GM12873 (cell line): Measurements from ENCODE around the gene CNPY3.
A peak's percentile ranks its signal among the peaks of the same experiment; 100 is the strongest.

Source experiments
- TF ChIP-seq, protein P1 (sequence below): IDR thresholded peaks from 2 replicates; pipeline ENCODE4 v1.5.1; 2012; ENCODE audit warnings: low read depth, mild to moderate bottlenecking, moderate library complexity, low read length, control low read depth; ENCODE audit not compliant: insufficient read depth; ENCODE audit errors: missing control alignments

Gene CNPY3

DNA sequence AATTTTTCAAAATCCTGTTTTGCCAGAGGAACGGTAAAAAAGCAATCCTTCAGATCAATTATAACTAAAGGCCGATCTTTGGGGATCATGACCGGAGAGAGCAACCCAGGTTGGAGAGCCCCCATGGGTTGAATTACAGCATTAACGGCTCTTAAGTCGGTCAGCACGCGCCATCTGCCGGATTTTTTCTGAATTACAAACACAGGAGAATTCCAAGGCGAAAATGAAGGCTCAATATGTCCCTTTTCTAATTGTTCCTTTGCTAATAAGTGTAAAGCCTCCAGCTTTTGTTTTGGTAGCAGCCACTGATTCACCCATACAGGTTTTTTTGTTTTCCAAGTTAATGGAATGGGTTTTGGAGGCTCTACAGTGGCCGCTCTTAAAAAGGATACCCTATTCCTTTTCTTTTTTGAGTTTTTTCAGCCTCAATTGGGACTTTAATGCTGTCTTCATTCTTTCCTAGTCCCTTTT is 30.4 kb upstream of the CNPY3 start:
- TF ChIP-seq, protein P1, sequence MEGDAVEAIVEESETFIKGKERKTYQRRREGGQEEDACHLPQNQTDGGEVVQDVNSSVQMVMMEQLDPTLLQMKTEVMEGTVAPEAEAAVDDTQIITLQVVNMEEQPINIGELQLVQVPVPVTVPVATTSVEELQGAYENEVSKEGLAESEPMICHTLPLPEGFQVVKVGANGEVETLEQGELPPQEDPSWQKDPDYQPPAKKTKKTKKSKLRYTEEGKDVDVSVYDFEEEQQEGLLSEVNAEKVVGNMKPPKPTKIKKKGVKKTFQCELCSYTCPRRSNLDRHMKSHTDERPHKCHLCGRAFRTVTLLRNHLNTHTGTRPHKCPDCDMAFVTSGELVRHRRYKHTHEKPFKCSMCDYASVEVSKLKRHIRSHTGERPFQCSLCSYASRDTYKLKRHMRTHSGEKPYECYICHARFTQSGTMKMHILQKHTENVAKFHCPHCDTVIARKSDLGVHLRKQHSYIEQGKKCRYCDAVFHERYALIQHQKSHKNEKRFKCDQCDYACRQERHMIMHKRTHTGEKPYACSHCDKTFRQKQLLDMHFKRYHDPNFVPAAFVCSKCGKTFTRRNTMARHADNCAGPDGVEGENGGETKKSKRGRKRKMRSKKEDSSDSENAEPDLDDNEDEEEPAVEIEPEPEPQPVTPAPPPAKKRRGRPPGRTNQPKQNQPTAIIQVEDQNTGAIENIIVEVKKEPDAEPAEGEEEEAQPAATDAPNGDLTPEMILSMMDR = peak; percentile 63

DNA sequence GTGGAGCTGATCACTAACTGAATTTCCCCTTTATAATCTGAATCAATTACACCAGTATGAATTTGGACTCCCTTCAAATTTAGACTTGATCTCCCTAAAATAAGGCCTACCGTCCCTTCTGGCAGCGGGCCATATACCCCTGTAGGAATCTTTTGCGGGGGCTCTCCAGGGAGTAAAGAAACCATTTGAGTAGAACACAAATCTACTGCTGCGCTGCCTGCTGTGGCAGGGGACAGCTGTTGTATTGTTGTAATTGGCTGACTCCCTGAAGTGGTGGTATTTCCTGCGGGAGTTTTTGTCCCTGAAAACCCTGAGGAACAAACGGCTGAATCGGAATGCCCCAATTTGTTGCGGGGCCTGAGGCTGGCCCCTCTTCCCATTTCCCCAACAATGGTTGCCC is 29.4 kb upstream of the CNPY3 start:
- TF ChIP-seq, protein P1 = no peak

DNA sequence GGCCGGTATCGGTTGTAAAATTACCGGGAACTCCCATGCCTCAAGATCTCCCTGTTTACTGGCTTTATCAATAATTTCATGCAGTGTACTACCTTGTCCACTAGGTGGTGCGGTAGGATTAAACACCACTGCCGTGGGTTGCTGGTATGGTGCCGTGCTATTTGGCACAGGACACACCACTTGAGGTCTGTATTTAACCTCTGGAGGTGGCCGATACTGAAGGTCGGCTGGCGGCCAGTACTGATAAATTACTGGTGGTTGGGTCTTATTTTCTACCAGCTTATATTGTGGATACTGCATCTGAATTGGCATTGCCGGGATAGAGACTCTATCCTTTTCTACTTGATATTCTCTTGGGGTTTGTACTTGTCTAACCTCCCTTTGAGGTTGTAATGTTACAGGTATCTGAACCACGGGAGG is 27.7 kb upstream of the CNPY3 start:
- TF ChIP-seq, protein P1 = peak; percentile 79

DNA sequence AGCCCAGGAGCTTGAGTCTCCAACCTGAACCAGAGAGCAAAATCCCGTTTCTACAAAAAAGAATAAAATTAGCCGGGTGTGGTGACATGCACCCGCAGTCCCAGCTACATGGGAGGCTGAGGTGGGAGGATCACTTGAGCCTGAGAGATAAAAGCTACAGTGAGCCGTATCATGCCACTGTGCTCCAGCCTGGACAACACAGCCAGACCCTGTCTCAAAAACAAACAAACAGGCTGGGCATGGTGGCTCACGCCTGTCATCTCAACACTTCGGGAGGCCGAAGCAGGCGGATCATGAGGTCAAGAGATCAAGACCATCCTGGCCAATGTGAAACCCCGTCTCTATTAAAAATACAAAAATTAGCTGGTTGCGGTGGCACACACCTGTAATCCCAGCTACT is 24.8 kb upstream of the CNPY3 start:
- TF ChIP-seq, protein P1 = no peak

DNA sequence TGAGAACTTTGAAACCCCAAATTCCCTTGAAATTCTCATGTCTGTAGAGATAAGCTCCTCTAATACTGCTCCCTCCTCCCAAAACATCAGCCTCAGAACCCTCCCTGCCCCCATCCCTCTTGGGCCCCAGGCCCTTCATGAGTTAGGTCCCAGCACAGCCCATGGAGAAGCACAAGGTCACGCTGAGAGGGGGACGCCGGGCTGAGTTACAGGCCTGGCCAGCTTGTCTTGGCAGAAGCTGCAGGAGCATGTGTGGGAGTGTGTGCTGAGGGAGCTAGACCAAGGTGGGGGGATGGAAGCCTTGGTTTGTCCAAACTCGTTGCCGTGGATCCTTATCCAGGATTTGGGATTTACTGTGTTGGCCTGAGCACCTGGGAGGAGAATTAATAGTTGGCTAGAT is 21.9 kb upstream of the CNPY3 start:
- TF ChIP-seq, protein P1 = no peak

DNA sequence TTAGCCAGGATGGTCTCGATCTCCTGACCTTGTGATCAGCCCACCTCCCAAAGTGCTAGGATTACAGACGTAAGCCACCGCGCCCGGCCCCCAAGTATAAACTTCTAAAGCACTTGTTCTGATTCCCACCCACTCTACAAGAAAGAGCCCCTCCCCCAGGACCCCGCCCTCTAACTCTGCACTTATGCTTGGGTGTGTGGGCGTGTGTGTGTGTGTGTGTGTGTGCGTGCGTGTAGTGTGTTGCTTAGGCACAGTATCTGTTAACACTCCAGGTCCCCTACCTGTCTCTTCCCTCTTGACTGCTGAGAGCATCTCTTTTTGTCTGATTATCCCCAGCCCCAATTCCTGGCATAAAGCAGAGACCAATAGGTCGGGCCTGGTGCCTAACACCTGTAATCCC is 19.4 kb upstream of the CNPY3 start:
- TF ChIP-seq, protein P1 = no peak

DNA sequence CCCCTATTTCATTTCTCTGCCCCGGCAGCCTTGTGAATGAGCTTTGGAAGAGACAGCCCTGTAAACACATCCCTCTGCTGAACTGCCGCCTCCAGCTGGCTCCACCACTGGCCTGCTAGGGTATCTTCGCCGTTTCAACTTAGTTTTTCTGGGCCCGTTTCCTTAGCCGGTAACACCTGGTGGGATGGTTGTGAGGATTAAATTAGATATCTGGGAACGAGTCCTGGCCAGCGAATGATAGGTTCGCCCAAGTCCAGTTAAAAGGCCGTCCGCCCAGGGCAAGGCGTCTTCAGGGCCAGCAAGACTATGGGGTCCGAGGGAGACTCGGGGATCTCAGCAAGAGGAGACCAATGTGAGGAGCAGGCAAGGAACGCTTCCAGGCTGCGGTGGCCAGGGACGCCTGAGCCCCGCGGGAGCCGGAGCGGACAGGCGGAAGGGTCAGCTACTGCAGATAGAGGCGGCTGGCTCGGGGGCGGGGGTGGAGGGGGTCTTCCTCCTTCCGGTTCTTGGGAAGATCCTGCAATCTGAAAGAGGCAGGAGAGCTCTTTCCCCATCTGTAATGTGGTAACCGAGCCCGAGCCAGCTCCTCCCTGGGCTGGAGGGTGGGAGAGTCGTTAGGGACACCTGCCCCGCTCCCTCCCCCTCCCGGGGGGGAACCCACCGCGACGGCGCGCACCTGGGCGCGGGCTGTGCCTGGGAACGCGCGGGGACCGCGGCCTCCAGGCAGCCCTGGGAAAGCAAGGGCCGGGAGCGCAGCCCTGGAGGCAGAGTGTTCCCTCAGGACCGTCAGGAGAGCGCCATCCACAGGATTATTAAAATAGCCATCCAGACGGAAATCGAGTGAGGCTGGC is 17.9 kb upstream of the CNPY3 start:
- TF ChIP-seq, protein P1 = no peak
